ENCODE data around the gene HK1.

- TF ChIP-seq CTCF (IDR thresholded peaks at IDR 0.05; ENCODE audit: poor library complexity) (no peak), EZH2 (IDR thresholded peaks at IDR 0.05; ENCODE audit: borderline replicate concordance) (no peak)
These were observed 16.0 kb upstream of the HK1 start for GRCh38 chr10:69262292-69262751.

Measured in hepatocyte (in vitro differentiated cells).